Fibroblast of the aortic adventitia (primary cell): ENCODE results near the gene CBLN3. TPM values are rescaled to one million over a fixed set of nuclear protein-coding genes. Genes with fewer than 3 reads are reported as not detected.

Source experiments
- DNase-seq: peaks from one replicate; pipeline ENCODE4 v3.0.0-alpha.2; 2010; ENCODE audit warnings: low read depth
- H3K4me3 ChIP-seq: 2 replicates; pipeline ENCODE4 v1.5.1; 2011; ENCODE audit warnings: low read depth, mild to moderate bottlenecking, control low read depth, low read length, moderate library complexity
- CTCF ChIP-seq: IDR thresholded peaks from 2 replicates; pipeline ENCODE4 v1.5.1; 2011; ENCODE audit warnings: mild to moderate bottlenecking, low read length, control low read depth, inconsistent platforms; ENCODE audit not compliant: insufficient read depth
- total RNA-seq: library from RNA; depleted of rRNA; stranded (reverse); fragments of >200 nt; gene quantifications from 2 replicates; pipeline ENCODE4 v1.2.3, GENCODE V29; 2012; ENCODE audit warnings: low replicate concordance

CBLN3 gene
- total RNA-seq, 1 donor, result 6.2 TPM

- TF ChIP-seq CTCF, result no peak
Measured at GRCh38 chr14:24434676-24435075, 5.2 kb upstream of the CBLN3 start.

GRCh38 chr14:24434036-24434435 is 4.6 kb upstream of the CBLN3 start:
- DNase-seq, result no peak
- TF ChIP-seq CTCF, result no peak
- H3K4me3 ChIP-seq, result no peak overlapping the region

More at GRCh38 chr14:24434676-24435075, 5.2 kb upstream of the CBLN3 start:
- H3K4me3 ChIP-seq, result no peak overlapping the region
- DNase-seq, result no peak

- H3K4me3 ChIP-seq, result peak overlapping the region; percentile 93
- DNase-seq, result no peak
- no peak for TF ChIP-seq CTCF
Measured at GRCh38 chr14:24432259-24433131, 3.0 kb upstream of the CBLN3 start.

GRCh38 chr14:24431569-24432258 is 2.2 kb upstream of the CBLN3 start:
- DNase-seq, result peak; percentile 95
- peak; percentile 96 for TF ChIP-seq CTCF
- H3K4me3 ChIP-seq, result peak overlapping the region; percentile 93

GRCh38 chr14:24430682-24431568 is 1.5 kb upstream of the CBLN3 start:
- peak; percentile 85 for DNase-seq
- peak overlapping the region; percentile 93 for H3K4me3 ChIP-seq
- no peak for TF ChIP-seq CTCF

- DNase-seq, result peak; percentile 86
- peak overlapping the region; percentile 93 for H3K4me3 ChIP-seq
- TF ChIP-seq CTCF, result no peak
Measured at GRCh38 chr14:24430143-24430681, 744 bp upstream of the CBLN3 start.
